NCI-H69 (cell line): Measurements from ENCODE around the gene MAPK14.
A peak's percentile ranks its signal among the peaks of the same experiment; 100 is the strongest.

Experiments
- DNase-seq: peaks from one replicate; lab custom pipeline; 2025; lab: John Stamatoyannopoulos, UW

Gene MAPK14

DNA sequence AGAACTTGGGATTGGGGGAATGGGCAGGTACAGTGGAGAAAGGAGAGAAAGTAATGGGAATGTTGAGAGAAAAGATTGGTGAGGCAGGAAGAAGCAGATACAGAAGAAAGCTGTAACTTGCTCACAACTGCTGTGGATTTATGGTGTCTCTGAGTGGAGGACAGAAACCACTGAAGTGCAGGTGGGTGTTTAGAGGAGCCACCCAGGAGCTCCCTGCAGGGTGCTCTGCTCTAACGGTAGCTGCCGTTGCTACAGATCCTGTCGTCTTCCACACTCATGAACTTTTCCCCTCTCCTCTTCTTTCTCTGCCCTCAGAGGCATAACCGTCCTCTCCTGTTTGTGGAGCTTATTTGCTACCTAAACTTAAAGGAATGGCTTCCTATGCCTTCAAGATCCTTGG, 75.2 kb downstream of the MAPK14 start:
- DNase-seq, result no peak

DNA sequence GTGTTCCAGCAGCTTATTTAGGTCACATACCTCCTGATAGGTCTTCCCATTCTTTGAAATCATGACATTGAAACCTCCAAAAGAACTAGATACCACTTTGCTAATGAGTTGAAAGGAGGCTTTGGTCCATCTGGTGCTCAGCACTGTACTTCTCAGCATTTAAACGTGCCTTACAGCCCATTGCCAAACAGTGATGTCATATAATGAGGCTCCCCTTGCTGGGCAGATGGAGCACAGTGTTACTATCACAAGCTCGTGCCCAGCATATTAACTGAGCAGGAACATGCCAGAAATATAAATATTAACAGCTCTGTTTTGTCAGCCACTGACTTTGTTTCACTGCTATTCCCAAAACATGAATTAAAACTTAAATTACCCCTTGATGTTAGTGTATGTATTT, 77.2 kb downstream of the MAPK14 start:
- DNase-seq, result peak; percentile 81

DNA sequence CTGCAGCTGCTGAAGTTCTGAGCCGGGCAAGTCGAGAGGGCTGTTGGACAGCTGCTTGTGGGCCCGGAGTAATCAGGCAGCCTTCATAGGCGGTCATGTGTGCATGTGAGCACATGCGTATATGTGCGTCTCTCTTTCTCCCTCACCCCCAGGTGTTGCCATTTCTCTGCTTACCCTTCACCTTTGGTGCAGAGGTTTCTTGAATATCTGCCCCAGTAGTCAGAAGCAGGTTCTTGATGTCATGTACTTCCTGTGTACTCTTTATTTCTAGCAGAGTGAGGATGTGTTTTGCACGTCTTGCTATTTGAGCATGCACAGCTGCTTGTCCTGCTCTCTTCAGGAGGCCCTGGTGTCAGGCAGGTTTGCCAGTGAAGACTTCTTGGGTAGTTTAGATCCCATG, 81.5 kb downstream of the MAPK14 start:
- DNase-seq, result no peak

DNA sequence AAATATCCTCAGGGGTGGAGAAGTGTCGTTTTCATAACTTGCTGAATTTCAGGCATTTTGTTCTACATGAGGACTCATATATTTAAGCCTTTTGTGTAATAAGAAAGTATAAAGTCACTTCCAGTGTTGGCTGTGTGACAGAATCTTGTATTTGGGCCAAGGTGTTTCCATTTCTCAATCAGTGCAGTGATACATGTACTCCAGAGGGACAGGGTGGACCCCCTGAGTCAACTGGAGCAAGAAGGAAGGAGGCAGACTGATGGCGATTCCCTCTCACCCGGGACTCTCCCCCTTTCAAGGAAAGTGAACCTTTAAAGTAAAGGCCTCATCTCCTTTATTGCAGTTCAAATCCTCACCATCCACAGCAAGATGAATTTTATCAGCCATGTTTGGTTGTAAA, 82.4 kb downstream of the MAPK14 start:
- DNase-seq, result no peak

DNA sequence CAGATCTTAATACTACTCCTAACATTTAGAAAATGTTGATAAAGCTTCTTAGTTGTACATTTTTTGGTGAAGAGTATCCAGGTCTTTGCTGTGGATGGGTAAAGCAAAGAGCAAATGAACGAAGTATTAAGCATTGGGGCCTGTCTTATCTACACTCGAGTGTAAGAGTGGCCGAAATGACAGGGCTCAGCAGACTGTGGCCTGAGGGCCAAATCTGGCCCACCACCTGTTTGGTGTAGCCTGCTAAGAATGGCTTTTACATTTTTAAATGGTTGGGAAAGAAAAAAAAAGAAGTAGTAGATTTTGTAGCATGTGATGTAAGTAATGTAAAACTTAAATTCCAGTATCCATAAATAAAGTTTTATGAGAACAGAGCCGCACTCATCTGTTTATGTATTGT, 83.3 kb downstream of the MAPK14 start:
- DNase-seq, result no peak

DNA sequence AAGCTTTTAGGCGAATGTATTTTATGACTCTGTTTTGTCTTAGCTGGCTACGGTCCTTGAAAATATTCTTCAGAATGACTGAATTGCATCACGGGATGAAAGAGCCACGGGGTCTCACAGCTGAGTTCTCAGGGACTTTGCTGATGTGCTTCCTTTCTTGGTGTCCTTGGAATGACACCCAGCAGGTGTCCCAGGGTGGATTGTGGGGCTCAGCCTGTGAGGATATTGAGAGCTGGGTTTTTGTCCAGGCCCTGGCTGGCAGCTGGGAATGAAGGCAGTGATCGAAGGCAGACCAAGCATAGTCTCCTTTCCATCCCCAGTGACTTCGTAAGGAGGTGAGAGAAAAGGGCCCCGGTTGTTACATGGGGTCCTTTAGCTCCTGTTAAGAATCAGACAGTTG, 83.9 kb downstream of the MAPK14 start:
- no peak for DNase-seq

DNA sequence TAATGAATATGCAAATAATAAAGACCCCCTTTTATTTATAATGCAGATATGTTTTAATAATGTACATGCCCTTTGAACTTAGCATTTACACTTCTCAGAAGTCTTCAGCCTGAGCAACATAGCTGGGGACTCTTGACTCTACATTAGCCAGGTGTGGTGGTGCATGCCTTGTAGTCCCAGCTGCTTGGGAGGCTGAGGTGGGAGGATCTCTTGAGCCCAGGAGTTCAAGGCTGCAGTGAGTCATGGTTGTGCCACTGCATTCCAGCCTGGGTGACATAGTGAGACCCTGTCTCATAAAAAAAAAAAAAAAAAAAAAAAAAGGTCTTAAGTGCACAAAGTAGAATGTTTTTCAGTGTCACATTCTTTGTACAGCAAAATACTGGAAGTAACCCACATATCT, 85.4 kb downstream of the MAPK14 start:
- DNase-seq, result no peak

DNA sequence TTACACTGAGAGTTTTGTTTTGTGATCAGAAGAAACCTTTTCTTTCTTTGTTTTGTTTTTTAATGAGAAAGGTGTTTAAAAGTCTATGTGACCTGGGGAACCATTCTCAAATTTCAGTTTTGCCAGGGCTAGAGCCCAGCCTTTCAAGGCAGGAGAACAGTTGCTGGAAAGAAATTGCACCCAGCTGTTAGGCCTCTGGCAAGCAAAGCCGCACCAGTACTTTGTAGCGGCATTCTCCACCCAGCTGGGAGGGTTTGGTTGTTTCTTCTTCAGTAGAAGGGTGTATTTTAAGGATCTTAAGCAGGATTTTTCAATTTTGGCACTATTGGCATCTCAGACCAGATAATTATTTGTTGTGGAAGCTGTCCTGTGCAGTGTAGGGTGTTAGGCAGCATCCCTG, 86.1 kb downstream of the MAPK14 start:
- peak; percentile 43 for DNase-seq

DNA sequence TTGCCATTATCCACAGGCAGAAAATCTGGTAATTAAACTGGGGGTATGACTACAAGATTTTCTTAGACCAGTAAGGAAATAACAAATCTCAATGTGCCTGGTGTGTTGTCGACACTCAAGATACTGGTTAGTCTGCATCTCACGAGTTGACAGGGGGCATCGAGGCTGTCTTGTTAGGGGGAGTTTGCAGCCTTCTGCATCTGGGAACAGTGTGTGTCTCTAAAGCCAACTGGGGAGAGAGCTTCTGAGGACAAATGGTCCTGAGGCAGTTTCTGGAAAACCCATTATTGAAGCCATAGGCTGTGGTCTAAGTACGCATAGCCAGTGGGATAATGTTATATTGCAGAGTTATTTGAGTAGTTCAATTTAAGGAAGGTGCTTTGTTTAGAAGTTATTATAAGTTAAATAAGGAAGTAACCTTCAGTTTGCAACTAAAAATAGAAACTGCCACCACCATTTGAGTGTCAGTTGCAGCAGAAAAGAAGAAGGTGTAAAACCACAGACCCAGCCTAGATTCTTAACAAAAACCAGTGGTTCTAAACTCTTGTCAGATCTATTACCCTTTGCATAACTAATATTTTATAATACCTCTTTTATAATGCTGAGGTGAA, 87.3 kb downstream of the MAPK14 start:
- DNase-seq, result peak; percentile 29

DNA sequence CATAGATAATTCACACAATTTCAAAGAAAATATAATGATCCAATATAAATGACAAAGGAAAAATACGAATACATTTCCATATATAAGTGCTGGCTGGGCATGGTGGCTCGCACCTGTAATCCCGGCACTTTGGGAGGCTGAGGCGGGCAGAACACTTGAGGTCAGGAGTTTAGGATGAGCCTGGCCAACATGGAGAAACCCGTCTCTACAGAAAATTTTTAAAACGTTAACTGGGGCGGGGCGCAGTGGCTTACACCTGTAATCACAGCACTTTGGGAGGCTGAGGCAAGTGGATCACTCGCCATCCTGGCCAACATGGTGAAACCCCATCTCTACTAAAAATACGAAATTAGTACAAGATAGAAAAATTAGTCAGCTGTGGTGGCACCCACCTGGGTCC, 87.8 kb downstream of the MAPK14 start:
- no peak for DNase-seq

DNA sequence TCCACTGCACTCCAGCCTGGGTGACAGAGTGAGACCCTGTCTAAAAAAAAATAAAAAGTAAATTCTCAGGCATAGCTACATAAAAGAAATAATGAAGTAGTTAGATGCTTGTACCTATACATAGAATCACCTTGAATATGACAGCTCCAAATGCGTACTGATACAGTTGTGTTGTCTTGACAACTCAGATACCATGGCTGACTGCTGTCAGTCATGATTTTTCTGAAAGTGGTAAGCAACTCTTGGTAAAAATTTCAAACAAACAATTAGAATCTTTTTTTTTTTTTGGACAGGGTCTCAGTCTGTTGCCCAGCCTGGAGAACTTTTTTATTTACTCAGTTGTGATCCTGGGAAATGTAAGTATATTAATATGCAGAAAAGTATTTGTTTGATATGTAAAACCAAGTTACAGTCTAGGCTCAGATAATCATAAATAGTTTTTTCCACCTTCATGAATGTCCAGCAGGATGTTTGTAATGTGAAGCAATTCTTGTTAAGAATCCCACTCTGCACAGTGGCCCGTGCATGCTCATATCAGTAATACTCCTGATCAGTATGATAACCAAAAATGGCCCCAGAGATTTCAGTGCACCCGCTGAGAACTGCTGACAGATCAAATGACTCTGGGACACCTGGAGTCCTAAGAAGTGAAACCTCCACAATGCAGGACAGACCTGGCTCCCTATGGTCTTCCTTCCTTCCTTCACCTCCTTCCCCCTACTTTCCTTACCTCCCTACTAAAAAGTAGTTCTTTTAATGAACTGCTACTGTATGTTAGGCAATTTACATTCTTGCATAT, 88.7 kb downstream of the MAPK14 start:
- DNase-seq, result no peak

DNA sequence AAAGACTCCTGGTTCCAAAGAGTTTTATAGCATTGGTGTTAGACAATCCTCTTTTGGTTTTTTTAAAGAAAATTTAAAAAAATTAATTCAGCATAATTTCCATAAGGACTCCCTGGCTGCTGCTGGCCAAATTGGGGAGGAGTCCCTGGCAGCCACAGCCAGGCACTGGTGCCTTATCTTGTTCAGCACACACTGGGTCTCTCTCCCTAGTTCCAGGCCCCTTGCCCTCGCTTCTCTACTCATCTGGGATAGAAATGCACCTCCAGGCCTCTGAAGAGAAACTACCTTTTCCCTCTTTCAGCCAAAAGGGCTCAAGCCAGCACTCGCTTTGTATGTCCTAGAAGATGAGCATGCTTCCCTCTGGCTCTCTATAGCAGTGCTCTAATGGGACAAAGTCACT, 89.3 kb downstream of the MAPK14 start:
- DNase-seq, result no peak

DNA sequence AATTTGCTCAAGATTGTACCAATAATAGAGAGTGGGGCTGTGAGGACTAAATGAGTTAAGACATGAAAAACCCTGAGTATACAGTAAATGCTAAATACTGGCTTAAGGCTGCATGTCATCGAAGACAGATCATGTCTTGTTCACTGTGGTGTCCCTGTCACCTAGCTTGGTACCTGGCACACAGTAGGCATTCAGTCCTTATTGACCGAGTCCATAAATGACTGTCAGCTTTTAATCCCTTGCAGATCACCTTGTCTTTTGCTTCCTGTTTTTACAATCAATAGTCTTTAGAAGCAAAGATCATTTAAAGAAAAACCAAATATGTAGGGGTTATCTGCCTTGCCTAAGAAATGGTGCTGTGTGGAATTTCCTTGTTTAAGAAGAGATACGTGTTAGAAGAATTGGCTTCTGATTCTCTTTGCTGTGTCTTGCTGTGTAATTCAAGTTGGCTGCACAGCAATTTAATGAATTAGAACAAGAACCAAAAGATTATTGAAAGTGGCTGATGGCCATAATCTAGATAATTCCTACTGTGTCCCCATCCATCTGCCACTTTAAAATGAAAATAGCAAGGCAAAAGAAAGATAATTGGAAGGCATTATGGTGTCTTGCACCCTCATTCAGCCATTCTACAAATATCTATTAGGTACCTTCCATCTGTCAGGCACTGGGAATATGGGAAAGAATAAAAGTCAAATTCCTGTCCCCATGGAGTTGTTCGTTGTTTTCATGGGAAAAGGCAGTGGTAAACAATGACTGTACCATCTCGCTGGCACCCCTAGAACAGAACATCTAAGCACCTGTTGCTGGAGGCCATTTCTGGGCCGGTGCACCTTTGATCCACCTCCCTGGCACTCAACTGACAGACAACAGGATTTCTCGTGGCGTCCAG, 90.3 kb downstream of the MAPK14 start:
- DNase-seq, result peak; percentile 75

DNA sequence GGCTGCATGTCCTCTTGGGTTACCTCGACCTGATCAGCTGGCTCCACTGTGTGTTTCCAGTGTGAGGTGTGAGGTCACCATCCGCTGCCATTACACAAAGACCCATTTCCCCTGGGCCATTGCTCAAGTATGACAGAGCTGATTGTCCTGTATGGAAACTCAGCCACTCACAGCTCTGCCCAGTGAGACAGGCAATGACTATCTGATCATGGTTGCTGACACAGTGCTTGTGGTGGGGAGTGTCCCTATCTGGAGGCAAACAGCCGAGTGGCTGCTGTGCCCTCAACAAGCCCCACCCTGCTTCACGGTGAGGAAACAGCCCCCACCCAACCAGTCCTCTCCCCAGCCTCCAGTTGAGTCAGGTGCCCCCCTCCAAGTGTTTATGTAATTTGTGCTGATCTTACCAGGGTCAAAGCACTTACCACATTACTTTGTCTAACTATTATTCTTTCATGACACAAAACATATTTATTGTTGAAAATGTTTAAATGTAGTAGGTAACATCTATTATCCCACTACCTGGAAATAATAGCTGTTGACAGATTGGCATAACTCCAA, 91.0 kb downstream of the MAPK14 start:
- DNase-seq, result peak; percentile 84

DNA sequence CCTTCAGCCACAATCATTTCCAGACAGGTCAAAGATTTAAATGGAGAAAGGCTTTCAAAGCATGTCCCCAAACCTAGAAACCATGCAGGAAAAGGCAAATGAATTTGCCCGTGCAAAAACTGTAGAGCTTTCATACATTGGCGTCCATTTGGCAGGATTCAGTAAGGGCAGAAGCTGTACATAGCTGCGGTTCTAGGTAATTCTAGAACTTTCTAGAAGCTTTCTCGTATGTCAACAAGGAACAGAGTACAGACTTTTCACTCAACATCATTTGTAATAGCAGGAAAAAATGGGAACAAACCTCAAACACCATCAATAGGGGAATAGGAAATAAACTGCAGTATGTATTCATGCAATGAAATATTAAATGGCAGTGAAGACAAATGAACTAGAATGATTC, 91.6 kb downstream of the MAPK14 start:
- DNase-seq, result no peak

DNA sequence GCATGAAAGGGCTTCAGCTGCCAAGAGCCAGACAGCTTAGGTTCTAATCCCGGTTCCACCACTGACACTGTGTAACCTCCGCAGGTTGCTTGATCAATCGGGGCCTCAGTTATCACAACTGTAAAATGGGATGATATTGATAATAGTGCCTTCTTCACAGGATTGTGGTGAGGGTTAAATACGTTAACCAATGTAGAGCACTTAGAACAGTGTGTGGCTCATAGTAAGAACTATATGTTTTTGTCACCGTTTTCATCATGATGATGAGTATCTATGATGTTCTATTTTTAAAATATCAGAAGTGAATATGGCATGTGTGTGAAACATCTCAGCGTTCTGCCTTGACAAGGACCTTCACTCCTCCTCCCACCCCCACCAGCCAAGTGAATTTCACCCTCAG, 92.4 kb downstream of the MAPK14 start:
- DNase-seq, result no peak

DNA sequence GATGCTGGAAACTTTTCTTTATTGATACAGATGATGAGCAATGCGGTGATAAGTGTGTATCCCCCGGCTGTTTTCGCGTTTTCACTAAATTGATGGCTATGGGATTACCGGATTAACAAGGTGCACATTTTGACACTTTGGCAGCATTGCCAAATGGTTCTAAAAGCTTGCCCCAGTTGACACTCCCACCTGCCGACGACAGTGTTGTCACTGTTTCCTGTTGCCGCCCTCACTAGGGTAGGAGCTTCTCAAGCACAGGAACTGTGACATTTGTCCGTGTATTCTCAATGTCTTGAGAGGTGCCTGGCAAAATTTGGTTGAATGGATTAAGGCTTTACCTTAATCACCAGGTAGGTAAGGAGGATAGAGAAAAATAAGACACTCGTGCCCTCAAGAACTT, 92.9 kb downstream of the MAPK14 start:
- DNase-seq, result peak; percentile 59

DNA sequence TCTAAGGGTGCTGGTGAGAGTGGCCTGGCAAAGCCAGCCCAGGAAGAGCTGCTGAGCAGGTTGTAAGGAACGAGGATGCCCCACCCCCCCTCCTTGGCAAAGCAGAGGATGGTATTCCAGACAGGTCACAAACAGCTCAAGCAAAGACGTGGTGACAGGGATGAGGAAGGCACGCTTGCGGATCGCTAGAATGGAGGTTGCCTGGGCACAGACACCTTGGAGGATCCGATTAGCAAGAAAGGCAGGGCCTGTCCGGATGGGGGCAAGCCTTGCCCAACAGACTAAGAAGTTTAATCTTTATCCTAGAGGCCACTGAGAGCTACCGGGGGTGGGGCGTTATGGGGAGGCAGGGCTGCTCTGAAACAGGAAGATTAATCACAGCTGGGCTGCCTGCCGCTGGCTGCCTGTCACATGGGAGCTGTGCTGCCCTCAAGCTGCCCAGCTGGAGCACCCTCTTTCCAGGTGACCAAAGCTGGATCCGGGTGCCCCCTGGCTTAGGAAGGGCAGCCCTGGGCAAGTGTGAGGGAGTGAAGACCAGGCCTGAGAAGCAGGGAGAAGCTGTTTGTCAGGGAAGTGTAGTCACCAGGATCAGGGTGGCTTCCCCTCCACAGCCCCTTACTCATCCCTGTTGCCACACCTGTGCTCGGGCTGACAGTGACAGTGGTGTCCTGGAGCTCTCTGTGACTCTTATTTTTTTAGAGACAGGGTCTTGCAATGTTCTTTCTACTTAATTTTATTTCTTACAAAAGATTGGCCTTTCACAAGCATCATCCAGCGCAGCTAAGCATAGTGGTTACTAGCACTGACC, 93.6 kb downstream of the MAPK14 start:
- DNase-seq, result peak; percentile 45

DNA sequence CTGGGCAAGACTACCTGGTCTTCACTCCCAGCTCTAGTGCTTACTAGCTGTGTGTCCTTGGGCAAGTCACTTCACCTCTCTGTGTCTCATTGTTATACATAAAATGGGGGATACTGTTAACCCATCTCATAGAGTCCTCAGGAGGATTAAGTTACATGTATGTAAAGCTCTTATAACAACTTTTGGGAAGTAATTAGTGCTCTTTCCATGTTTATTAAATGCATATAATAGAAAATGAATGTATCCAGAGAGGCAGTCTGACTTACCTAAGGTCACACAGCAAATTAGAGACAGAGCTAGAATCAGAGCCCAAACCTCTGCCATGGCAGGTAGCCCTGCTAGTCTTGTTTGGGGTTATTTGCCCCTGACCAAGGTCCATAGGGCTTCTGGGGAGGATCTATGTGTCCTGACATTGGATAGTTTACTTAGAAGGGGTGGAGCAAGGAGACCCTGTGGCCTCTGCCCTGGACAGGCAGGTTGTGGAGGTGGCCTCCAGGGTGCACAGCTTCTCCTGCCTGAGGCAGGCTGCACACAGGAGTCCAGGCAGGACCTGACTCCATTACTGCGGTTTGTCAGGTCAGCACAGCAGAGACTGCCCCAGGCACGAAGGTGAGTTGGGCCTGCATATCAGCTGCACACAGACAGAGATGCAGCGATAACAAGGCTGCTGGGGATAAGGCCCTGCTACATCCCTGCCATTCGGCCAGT, 94.3 kb downstream of the MAPK14 start:
- no peak for DNase-seq

DNA sequence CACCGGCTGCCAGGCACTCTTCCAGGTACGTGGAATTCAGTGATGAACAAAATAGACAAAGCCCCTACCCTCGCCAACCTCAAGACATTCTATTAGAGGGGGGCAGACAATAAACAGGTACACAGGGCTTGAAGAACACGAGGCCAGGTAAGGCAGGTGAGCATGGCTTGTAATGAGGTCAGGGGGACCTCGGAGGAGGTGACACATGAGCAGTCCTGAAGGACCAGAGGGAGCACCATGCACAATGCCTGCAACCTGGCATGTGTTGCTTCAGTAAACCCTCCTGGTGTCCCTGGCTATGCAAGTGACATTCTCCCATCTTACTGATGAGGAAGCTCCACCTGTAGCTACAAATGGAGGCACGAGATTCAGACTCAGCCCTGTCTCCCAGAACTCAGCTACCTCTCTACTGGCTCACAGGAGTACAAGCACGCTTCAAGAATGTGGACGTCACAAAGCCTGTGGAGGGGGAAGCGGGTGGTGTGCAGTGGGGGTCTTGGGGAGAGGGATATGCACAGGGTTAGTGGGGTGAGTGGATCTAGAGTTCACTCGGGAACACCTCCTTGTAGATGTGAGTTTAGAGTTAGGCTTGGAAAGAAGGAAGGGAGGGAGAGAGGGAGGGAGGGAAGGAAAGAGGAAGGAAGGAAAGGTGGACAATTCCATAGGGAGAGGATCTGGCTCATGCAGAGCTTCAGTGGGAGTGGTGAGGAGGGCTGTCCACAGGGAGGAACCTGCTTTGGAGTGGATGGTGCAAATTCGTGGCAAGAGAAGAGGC, 95.1 kb downstream of the MAPK14 start:
- no peak for DNase-seq
